GM19240 (cell line): Measurements from ENCODE around the gene TEAD4.

Experiments used
- DNase-seq: peaks from one replicate; pipeline ENCODE4 v3.0.0; 2011; ENCODE audit warnings: low spot score; ENCODE audit not compliant: insufficient read length

The TEAD4 gene

DNA sequence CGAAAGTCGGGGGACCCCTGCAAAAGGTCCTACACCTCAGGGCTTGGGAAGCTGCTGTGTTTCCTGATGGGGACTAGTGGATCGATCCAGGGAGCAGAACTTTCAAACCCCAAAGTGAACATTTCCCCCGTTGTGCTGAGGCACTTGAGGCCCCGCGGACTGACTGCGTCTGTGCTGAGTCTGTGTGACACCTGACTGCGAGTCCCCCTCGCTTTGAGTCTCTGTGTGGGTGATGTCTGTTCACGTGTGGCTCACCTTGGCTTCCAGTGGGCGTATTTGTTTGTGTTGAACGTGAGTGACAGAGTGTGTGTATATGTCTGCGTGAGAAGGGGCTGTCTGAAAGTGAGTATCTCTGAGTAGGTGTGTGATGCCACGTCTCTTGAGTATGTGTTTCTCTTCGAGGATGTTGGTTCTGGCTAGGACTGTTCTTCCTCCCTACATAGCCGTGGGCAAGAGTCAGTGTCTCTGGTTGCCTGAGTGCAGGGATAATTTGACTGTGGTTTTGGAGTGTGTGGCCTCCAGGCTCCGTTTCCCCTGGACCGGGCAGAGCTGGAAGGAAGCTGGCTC is 1.3 kb downstream of the TEAD4 start:
- no peak for DNase-seq

DNA sequence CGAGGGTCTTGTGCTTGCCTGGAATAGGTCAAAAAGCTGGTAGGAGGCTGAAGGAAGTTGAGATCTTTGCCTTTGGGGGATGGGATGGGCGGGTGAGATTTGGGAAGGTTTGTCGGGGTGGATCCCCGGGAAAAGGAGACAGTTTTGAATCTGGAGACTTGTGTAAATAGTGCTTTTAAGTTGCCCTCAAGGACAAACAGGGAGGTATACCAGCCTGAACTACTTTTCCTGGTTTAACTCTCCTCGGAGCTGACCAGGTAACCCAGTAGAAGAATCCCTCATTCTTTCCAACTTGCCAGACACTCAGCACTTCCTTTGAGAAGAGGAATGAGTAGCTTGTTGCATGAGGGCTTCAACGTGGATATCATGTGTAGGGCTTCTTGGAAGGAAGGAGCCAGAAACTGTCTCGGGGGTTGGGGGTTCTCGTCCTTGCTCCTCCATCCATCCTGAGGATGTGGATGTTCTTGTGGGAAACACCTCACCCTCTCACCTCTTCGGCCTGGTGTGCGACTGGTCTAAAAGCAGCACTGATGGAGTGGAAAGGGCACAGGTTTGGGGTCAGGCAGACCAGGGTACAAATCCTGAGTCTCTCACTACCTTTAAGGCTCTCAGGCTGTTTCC is 1.9 kb downstream of the TEAD4 start:
- no peak for DNase-seq

DNA sequence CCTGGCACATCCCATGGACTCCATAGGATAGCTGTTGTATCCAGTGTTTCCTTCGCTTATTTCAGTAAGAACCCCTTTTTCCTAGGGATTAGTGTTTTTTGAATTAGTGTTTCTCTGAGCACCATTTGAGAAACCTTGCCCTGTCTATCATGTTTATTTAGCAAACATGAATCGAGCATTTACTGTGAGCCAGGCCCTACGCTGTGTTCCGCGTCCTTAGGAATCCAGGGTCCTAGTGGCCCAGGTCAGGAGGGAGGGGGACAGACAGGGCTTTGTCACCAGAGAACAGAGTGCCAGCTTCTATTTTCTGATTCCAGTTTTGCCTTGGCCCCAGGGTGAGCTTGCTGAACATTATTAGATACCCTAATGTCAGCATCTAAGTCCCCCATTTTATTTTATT is 2.5 kb downstream of the TEAD4 start:
- DNase-seq: no peak

DNA sequence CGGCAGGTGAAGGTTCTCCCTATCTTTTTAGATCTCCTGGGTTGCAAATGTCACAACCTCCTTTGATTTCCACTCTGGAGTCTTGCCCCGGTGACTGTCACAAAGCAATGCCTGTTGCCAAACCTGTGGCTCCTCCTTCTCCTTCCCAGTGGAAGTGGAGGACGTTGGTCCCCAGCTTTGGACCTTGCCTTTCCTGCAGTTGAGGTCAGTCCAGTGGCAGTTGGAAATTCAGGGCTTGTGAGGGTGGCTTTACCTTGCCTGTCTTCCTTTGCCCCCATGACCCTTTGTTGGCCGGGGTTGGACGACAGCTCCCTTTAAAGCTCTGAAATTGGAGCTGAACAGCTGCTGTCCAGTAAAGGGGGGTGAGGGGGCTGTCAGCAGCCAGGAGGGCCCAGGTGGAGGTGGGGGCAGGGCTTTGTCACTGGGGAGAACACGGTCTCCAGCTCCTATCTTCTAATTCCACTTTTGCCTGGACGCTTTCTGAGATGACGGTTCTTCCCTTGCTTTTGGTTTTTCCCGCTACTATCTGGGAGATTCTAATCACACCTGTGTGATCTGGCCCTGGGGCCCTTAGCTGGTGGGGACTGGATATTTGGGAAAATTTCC is 4.1 kb downstream of the TEAD4 start:
- DNase-seq: no peak

DNA sequence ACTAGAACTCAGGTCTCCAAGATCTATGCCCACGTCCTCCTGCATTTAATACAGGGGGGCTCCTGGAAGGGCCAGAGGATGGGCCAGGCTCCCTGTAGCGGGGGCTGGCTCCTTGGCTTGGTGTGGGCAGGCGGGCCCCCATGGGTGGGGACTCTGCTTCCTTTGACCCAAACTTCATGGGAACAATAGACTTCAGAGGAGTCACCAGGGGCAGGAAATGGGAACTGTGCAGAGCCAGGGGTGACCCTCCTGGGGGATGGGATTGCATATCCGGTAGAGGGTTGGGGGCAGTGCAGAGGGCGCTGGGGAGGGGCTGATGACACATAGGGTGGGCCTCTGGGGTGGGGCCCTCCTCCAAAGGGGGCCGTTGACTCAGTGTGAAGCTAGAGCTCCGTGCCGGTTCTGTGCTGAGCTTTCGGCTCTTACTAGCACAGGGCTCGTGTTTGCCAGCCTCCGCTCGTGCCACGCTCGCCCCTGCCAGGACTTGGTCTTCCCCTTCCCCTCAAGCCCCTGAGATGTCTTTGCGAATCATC is 4.6 kb downstream of the TEAD4 start:
- DNase-seq: no peak

DNA sequence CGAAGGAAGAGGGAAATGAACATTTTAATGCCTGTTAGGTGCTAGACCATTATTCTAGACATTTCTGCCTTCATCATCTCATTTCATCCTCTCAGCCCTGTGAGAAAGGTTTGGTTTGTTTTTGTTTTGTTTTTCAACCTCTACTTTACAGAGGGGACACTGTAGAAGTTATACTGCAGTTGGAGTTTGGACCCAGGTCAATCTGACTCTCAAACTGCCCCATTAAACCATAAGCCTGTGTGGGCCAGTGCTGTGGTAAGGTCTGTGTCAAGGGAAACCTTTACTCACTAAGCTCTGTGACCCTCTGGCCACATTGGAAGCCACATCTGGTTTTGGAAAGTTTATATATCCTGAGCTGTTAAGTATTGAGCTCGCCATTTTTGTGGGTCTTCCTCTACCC is 8.5 kb downstream of the TEAD4 start:
- no peak for DNase-seq

DNA sequence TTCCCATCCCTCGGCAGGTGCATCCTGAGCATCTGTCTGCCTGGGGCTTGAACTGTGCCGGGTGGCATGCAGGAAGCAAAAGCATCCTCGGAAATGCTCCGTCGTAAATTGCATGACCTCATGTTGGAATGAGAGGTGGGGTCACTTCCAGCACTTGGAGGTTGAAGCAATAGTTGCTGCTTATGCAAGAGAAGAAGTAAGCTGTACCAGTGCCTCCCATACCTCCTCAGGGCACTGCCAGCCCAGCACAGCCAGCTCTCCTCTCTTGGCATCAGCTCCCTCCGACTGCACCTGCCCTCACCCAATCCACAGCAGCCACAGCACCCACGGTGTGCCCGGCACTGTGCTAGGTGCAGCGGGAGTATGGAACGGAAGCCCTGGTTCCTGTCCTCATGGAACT is 11.5 kb downstream of the TEAD4 start:
- no peak for DNase-seq

DNA sequence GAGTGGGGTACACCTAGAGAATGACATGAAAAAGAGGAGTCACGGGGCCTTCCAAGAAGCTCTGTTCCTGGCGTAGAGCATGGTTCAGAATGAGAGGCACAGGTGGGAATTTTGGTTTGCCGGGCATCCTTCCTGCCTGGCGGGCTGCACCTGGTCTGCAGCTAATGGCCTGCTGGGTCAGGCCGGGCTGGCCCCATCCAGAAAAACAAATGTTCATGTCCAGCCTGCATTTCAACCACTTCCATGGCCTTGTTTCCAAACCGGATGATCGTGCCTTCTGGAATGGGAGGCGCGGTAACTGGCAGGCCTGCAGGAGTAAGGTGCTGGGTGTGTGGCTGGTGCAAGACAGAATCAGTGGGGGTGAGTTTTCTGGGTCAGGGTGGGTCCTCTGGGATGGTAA is 14.4 kb downstream of the TEAD4 start:
- DNase-seq: no peak

DNA sequence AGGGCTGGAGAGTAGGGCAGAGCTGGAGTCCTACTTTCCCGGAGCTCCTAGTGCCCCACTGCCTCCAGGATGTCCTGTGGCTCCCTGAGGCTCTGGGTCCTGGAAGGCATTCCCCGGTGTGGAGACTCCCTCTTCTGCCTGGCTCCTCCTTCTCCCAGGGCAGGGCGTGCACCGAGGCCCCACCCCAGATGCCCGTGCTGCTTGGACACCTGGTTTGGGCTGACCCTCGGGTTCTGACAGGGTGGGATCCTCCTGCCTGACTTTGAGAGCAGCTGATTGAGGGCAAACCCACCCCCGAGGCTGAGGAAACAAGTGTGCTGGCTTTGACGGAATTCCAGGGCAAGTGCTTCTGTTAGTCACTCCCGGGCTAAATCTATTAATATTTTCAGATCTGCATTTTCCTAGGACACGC is 15.4 kb downstream of the TEAD4 start:
- DNase-seq: no peak

DNA sequence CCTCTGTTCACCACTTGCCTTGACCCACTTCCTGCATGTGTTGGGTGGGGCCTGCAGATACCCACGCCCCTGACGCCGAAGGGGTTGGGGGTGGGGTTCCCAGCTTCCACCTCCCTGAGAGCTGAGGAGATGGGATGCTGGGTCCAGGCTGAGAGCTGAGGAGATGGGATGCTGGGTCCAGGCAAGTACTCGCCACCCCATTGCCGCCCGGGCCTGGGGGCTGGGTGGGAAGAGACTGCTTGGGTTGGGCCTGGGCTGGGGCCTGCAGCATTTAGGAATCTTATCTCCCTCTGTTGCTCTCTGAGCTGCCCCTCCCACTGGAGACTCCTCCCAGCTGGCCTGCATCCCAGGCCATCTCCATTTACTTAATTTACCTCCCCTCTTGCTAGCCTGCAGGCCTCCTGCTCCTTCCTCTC is 17.4 kb downstream of the TEAD4 start:
- no peak for DNase-seq

DNA sequence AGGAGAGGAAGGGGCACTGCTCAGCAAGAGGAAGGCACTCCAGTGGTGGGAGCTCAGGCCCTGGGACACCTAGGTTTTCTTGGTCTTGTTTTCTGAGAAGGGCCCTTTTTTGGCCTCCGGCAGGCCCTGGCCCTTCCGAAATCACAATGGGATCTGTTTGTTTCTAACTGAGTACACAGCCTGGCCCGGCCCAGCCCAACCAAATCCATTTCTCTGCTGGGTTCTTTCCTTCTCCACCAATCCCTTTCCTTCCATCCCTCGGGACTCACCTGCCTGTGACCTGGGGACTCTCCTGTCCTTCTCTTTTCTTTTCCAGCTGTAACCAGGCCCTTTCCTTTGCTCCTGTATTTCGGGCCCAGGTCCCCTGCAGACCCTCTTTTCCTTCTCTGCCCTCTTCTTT is 18.6 kb downstream of the TEAD4 start:
- no peak for DNase-seq

DNA sequence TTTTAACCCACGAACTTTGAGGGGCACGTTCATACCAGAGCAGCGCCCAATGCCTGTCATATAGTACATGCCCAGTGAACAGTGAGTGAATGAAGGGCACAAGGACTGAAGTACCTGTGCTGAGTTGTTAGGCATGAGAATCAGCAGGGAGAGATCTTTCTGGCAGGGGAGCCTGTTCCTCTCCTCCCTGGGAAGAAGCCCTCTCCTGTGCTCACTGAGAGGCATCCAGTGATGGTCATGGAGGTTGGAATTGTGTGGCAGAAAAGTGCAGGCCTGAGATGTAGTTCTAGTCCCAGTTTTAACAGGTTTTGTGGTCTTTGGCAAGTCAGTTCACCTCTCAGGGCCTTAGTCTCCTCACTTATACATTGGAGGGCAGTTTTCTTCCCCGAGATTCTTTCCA is 20.6 kb downstream of the TEAD4 start:
- DNase-seq: no peak

DNA sequence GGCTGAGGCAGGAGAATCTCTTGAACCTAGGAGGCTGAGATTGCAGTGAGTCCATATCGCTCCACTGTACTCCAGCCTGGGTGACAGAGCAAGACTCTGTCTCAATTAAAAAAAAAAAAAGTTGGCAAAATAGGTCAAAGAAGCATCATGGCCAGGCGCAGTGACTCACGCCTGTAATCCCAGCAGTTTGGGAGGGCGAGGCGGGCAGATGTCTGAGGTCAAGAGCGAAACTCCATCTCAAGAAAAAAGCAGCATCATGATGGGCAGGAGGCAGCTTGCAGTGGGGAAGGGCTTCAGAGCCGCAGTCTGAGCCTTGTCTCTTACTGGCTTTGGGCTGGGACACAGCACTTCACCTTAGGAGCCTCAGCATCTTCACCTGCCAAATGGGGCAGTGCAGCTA is 21.4 kb downstream of the TEAD4 start:
- DNase-seq: no peak

DNA sequence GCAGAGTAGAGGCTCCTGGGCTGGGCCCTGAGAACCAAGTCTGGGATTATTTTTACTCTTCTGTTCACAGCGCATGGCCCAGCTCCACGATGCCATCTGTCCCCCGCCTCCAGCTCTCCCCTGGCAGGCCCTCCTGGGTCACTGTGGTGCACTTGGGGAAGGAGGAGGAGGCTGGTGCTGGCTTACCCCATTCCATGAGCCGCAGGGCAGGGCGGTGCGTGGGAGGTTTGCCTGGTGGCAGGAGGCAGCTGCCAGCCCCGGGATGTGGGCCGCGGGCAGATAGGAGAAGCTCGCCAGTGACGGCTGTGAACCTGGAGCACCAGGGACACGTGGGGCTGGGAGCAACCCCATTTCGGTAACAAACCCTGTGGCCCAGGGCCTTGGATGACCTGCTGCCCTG is 23.2 kb downstream of the TEAD4 start:
- no peak for DNase-seq

DNA sequence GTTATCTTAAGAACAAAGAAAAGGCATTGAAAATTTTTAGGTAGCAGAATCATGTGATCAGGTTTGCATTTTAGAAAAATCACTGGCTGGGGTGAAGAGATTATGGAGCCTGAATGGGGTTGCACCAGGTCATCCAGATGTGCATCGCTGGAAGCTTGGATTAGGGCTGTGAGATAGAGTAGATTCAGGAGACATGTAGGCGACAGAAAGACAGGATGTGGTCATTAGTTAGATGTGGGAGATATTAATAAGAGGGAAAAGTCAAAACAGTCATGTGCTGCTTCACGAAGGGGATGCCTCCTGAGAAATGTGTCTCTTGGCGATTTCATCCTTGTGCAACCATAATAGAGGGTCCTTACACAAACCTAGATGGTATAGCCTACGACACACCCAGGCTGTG is 25.1 kb downstream of the TEAD4 start:
- no peak for DNase-seq

DNA sequence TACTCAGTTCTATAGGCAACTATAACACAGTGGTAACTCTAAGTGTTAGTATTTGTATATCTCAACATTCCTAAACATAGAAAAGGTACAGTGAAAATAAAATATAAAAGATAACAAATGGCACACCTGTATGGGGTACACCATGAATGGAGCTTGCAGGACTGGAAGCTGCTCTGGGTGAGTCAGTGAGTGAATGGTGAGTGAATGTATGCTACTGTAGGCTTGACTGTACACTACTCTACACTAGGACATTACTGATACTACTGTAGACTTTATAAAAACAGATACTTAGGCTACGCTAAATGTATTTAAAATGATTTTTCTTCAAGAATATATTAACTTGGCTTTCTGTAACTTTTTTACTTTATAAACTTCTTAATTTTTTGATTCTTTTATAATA is 25.5 kb downstream of the TEAD4 start:
- no peak for DNase-seq

DNA sequence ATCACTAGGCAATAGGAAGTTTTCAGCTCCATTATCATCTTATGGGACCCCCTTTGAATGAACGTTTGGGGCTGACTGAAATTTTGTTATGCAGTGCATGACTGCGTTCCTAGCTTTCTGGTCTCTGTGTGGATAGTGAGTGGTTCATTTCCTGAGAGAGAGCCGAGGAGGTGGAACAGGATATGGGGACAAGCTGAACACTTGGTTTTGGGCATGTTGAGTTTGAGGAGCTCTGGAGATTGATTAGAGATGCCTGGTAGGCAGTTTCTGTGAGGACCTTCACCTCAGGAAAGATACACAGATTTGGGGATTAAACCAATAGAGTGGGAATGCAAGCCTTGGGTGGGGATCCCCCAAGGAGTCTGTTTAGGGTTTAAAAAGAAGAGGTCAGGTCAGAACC is 27.7 kb downstream of the TEAD4 start:
- no peak for DNase-seq

DNA sequence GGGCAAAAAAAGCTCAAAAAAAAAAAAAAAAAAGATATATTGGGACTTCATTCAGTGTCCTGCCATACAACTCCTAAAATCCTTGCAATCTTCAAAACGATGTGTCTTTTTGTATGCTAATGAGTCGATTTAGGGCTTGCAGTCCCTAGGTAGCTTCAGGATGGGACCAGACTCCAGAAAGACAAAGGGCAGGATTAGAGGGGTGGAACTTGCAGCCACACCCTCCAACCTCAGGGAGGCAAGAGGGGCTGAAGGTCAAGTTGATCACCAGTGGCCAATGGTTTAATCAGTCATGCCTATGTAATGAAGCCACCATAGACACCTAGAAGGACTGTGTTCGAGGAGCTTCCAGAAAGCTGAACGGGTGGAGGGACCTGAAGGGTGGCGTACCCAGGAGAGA is 29.3 kb downstream of the TEAD4 start:
- no peak for DNase-seq

DNA sequence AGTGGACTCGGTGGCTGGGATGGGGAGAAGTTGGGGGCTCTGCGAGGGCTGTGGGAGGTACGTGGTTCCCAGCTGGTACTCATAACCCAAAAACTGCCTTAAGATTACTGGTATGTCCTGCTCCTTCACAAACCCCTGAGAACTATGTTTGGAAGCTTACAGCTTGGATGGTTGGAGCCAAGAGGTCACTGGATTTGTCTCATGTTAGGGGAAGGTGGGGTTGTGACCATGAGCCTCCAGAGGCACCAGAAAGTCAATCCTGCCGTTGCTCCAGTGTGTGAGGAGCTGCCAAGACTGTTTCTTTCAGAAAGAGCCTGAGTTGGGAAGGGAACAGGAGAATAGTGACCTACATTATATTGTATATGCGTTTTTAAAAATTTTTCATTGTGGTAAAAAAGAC is 33.5 kb downstream of the TEAD4 start:
- DNase-seq: no peak

DNA sequence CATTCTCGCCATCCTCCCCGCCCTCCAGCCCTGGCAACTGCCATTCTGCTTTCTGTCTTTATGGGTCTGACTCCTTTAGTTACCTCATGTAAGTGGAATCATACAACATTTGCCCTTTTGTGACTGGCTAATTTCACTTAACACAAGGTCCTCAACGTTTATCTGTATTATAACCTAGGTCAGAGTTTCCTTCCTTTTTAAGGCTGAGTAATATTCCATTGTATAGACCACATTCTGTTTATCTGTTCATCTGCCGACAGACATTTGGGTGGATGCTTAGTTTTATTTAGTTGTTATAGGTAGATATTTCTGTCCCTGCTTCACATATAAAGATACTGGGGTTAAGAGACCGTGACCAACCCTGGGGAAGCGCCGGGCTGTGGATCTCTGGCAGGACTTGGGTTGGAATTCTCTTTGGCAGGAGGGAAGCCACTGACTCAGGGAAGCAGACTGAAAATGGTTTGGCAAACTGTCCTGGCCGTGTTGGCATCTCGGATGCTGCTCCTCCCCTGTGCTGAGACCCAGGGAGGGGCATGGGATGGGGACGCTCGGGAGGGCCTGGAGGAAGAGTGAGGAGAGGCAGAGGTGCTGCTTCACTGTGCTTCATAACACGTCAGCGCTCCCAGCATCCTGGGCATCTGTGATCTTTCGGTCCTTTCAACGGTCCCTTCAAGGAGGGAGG is 38.9 kb downstream of the TEAD4 start:
- no peak for DNase-seq

DNA sequence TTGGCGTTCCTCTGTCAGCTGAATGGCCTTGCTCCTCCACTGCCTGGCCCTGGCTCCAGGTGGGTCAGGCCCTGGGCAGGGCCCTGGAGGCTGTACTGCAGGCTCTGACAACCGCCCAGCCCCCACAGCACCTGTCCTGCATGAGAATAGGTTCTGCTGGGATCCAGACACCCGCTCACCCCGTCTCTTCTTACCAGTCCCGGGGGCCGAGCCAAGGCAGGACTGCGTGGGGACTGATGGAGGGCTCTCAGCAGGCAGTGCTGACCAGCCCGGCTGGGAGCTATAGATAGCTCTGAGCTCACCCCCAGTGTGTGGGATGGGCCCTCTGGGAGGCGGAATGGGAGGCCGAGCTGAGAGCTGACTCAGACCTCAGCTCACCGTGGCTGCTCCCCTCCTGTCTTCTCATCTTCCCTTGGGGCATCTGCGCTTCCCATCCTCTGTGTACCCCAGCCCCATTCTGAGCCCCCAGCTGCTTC is 39.6 kb downstream of the TEAD4 start:
- DNase-seq: no peak

DNA sequence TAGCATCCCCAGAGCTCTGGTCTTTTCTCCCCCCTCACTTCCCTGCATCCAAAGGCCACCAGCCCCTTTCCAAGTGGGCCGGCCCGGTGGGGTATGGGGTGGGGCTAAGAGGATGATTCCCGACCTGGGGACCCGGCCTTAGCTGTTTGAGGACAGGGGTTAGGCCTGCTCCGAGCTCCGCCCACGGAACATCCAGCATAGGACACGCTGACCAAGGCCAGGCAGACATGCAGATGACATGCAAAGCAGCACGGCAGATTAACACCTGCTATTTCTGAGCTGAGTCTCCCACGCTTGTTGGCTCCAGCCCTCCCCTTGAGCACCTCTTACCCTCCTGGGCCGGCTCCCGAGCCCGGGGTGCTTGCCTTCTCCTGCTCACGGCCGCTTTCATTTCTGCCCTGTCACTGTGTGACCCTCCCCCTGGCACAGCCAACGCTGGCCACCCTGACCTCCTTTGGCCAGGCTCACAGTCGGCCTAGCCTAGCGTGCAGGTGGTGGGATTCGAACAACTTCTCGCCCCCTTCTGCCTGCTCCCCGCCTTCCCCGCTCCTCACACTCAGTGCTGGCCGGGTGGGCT is 40.2 kb downstream of the TEAD4 start:
- no peak for DNase-seq
